ELF-1 (cell line): ENCODE measurements around the gene ALDH1L1.

Experiments used
- DNase-seq: peaks from one replicate; pipeline ENCODE4 v3.0.0-alpha.2; 2016; ENCODE audit warnings: low read depth, low spot score

Gene ALDH1L1

DNA sequence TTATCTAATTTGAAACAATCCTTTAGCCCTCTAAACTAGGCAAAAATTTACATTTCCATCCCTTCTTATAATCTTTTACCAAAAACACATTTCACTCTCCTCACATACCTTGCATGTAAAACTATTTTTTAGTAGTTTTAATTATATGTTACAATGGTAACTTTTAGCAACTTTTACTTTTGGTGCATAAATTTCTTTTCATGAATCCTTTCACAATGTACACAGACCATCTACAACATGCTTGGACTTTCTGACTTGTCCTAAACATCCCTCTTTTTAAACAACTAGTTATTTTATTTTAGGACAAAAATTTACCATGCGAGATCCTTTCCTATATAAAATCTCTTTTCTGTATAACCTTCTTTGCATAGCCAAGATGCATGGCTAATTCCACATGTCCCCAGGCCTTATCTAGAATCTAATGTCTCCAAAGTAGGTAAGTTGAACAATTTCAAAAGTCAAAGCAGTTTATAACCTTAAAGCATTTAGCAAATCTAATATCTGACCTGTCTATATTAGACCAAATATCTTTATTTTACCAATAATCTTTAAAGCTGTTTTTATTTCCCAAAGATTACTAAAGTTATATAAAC lies 14.4 kb upstream of the ALDH1L1 start:
- DNase-seq: no peak

DNA sequence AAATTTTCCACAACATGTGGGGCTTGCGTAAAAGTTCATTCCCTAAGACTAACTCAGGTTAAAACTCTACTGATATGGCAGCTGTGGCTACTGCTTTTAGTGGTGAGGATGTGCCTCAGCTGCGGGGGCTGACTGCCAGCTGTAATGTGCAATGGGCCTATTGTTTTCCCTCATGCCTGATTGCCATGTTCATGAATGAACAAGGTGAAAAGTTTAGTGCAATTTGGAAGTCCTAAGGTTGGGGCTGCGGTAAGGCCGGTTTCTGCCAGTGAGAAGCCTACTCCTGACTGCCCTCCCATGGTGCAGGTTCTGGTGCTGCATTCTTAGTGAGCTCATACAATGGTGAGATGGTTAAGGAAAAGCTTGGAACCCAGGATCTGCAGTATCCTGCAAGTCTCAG lies 10.9 kb upstream of the ALDH1L1 start:
- DNase-seq: no peak

GRCh38 chr3:126187920-126188319 lies 7.5 kb upstream of the ALDH1L1 start:
- DNase-seq: no peak

GRCh38 chr3:126186749-126187148 lies 6.4 kb upstream of the ALDH1L1 start:
- no peak for DNase-seq

DNA sequence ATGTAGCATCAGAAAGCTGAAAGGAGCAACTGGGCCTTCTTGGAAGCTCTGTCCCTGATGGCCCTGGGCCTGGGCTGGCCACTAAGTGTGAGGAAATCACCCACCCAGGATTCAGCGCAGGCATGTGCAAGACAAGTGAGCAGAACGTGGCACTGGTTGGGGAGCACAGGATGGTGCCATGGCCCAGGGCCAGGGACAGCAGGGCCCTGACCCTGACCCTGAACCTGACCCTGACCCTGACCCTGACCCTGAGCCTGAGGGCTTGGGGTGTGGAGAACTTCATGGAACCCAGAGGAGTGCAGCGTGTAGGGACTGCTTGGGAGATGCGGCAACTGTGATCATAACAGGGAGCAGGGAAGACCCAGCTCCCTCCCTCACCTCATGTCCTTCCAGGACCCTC lies 5.9 kb upstream of the ALDH1L1 start:
- no peak for DNase-seq

- no peak for DNase-seq
These were observed 4.1 kb upstream of the ALDH1L1 start for GRCh38 chr3:126184465-126185000.

- DNase-seq: no peak
These were observed 976 bp upstream of the ALDH1L1 start for GRCh38 chr3:126181398-126181725.

DNA sequence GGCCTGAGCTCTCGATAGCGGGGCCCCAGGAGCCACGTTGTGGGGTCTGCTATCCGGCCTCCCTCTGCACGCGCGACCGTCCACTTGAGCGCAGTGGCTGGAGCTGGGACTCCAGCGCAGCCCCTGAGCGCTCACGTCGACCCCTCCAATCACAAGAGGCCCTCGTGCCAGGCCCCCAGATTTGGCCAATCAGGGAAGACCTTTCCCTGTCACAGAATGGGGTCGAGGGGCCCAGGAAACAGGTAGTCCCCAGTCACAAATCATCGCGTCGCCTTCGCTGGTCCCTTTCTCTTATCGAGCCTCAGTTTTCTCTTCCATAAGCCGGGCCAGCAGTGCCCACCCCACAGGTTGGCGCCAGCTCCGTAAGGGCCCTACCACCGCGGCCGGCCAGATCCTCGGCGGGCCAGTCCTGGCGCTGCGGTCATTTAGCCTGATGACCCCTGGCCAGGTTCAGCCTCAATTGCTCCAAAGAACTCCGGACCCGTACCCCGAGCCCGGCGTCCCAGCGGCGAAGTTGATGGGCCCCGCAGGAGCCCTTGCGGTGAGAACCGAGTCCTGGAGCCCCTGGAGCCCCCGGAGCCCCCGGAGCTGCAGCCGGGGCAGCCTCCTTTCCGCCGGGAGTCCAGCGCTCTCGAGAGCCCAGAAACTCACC lies 435 bp downstream of the ALDH1L1 start:
- DNase-seq: peak; percentile 69

DNA sequence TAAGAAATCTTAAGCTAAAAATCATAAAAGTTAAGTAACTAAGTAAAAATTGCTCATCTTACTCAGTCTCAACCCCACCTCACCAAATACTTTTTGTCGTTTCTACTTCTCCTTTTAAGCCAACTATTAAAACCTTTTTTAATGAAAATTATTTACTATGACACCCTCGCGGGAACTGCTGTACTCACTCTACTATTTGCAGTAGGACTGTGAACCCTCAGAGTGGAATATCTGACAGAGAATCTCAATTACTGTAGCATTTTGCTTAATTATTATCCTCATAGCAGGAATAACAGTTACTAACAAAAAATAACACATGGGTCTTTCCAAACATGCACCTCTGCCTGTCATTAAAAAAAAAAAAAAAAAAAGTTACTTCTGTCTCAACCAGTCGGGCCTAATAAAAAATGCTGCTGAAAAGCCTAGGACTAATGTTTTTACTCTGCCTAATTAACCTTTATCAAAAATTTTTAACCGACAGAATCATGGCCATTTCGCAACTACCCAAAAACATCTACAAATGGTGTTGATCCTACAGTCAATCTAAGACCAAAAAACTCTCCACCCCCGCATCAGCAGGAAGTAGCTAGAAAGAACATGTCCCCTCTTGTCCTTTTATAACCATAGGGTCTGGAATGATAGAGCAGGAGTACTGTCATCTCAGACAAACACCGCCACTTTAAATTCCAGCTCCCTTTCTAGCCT lies 10.2 kb downstream of the ALDH1L1 start:
- no peak for DNase-seq

DNA sequence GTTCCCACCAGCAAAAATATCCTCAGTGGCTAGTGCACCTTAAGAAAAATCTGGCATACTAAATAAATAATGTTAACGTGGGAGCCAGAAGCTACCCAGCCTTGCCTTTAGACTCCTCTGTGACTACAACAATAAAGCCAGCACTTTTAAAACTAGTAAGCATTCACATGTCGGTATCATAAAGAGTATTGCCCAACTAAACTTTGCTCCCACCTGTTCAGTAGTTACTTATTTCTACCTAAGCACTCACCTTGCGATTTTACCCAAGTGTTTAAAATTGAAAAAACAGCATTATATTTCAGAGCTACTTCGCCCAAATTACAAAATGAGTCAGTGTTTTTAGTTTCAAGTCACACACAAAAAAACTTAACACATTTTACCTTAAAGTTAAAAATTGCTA lies 12.8 kb downstream of the ALDH1L1 start:
- no peak for DNase-seq

- no peak for DNase-seq
These were observed 14.4 kb downstream of the ALDH1L1 start for GRCh38 chr3:126166009-126166408.

- no peak for DNase-seq
These were observed 19.1 kb downstream of the ALDH1L1 start for GRCh38 chr3:126161309-126161708.

DNA sequence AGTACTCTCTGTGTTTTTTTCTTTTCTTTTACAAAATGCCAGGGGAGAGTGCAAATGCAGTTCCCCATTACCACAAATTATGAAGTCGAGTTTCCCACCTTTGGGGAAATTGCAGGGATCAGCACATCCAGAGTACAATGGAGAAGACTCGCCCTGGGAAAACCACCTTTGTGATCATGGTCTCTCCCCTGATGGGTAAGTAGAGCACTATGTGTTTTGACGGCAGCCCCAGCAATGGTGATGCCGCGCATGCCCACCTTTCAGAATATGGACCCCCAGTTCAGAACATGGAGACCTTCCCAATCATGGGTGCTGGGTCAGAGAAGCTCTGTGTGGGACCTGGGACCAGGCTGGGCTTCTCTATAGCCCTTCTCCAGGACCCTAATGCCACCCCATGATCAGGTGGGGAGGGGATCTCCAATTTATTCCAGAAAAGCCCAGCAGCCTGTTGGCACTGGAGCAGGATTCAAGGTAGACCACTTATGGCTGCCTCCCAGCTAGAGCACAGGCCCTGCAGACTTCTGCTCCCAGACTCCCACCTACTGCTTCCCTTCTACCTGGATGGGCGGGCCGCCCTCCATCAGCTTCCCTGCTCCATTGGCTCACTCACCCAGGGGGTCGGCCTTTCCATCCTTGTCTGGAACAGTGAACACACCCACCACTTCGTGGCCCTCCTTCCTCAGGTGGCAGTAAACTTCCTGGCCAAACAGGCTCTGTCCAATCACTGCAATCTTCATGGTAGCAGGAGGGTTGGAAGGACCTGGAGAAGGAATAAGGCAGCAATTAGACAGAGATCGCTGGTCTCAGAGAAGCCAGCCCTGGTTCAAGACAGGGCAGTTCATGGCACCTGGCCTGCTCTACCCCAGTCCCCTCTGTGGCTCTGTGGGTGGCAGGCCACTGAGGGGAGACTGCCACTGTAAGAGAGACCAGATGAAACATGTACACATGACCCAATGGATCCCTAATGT lies 19.9 kb downstream of the ALDH1L1 start:
- no peak for DNase-seq

- no peak for DNase-seq
These were observed 20.9 kb downstream of the ALDH1L1 start for GRCh38 chr3:126159476-126159875.

DNA sequence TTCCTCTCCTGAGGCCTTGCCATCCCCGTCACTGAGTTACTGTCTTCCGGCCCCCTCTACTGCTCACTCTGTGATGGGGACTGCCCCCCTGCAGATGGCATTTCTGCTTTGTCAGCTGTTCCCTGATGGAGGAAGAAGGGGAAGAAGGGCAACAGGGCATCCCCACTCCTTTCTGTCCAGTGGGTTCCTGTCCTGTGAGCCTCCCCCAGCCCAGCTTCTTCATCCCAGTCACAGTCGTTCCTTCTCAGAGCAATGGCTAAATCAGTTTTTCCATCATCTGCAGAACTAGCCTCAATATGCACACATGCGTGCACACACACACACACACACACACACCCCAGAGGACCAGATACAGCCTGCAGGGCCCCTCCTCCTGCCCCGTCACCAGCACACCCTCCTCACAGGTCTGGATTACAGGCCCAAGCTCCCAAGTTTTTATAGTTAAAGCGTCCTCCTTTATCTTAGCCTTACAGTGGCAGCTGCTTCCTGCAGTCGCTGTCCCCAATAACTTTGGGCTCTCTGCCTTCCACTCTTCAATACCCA lies 21.4 kb downstream of the ALDH1L1 start:
- DNase-seq: no peak

GRCh38 chr3:126158016-126158911 lies 22.1 kb downstream of the ALDH1L1 start:
- no peak for DNase-seq

DNA sequence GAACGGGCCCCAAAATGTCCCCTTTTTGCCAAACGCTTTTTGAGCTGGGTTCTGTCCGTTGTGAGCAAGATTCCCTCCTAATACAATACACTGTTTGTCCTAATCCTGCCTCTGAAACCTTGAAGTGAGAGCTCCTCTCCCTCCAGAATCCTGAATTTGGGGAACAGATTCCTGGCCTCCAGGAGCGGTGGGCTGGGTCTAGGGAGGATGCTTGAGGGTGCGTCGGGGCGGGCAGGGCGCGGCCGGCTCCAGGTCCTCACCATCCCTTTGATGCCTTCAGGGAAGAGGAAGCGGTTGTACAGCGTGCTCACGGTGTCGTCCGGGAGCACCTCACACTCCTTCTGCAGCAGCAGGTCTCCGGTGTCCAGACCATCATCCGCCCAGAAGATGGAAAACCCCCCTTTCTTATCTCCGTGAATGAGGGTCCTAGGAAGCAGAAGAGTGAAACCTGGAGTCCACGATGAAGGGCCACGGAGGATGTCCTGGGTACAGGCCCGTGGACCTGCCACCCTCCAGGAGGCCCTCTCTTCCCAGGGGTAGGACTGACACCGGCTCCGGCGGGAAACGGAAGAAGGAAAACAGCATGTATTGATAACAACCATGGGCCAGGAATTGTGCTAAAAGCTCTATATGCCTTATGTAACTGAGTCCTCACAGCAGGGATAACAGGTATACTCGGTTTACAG lies 23.2 kb downstream of the ALDH1L1 start:
- DNase-seq: no peak

- DNase-seq: no peak
These were observed 23.9 kb downstream of the ALDH1L1 start for GRCh38 chr3:126156468-126156867.

GRCh38 chr3:126155819-126156218 lies 24.6 kb downstream of the ALDH1L1 start:
- no peak for DNase-seq

- DNase-seq: no peak
These were observed 25.1 kb downstream of the ALDH1L1 start for GRCh38 chr3:126155280-126155640.
